A673 (cell line): Measurements from ENCODE around the gene RAB25.

Source experiments
- EZH2 ChIP-seq: fragments of 200-600 bp; sonication (generic); IDR thresholded peaks from 2 replicates; pipeline ENCODE4 v1.6.1; 2017; ENCODE audit warnings: borderline replicate concordance, low read depth, mild to moderate bottlenecking, mixed read lengths, antibody characterized with exemption, low read length; ENCODE audit not compliant: poor library complexity, severe bottlenecking
- TF ChIP-seq, protein P1 (sequence below): fragments of 300-800, 200-600 bp; sonication (generic); conservative IDR thresholded peaks from 2 replicates; pipeline ENCODE4 v1.5.1; 2017; ENCODE audit warnings: low read depth, mild to moderate bottlenecking, antibody characterized with exemption, low read length, moderate library complexity, mixed read lengths

DNA sequence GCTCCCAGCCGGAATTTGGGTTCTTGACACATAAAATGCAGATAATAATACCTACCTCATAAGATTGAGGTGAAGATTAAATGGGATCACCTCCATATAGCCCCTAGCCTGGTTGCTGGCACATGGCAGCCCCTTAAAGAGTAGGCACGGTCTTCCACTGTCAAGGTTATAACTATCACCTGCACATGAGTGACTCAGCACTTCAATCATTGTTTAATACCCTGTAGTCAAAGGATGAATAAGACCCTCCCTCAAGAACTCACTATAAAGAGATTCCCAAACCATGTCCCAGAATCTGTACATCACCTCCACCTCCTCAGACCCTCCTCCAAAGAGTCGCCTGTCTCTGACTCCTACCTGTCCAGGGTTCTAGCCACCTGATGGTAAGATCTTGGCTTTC lies 47.1 kb downstream of the RAB25 start:
- TF ChIP-seq, protein P1, sequence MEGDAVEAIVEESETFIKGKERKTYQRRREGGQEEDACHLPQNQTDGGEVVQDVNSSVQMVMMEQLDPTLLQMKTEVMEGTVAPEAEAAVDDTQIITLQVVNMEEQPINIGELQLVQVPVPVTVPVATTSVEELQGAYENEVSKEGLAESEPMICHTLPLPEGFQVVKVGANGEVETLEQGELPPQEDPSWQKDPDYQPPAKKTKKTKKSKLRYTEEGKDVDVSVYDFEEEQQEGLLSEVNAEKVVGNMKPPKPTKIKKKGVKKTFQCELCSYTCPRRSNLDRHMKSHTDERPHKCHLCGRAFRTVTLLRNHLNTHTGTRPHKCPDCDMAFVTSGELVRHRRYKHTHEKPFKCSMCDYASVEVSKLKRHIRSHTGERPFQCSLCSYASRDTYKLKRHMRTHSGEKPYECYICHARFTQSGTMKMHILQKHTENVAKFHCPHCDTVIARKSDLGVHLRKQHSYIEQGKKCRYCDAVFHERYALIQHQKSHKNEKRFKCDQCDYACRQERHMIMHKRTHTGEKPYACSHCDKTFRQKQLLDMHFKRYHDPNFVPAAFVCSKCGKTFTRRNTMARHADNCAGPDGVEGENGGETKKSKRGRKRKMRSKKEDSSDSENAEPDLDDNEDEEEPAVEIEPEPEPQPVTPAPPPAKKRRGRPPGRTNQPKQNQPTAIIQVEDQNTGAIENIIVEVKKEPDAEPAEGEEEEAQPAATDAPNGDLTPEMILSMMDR = no peak
- no peak for TF ChIP-seq EZH2
